K562 (cell line): Measurements from ENCODE around the gene GUCY2D.

ENCODE experiments used
- CAMTA2 ChIP-seq: fragments of 250-450 bp; sonication (Bioruptor Pico); conservative IDR thresholded peaks from 2 replicates; pipeline ENCODE4 v1.5.1; 2022
- CEBPB ChIP-seq: fragments of 450-650 bp; IDR thresholded peaks from 2 replicates; pipeline ENCODE4 v1.6.1; 2016; ENCODE audit warnings: missing genetic modification characterization, missing compliant biosample characterization
- CEBPG ChIP-seq, 3 experiments: fragments of 200-800 bp in 1 of 3; sonication (Bioruptor generic) in 1 of 3; sonication (generic) in 1 of 3; formaldehyde crosslinking in 1 of 3; IDR thresholded peaks in 2 of 3; conservative IDR thresholded peaks in 1 of 3; 2 replicates each; pipeline versions ENCODE4 v1.6.1 to v1.8.0; 2016 to 2022; ENCODE audit warnings: missing compliant biosample characterization in 2 of 3, missing genetic modification characterization in 2 of 3, mild to moderate bottlenecking in 1 of 3, missing genetic modification reagents in 1 of 3
- DDX20 ChIP-seq: fragments of 450-650 bp; IDR thresholded peaks from 2 replicates; pipeline ENCODE4 v1.6.1; 2016; ENCODE audit warnings: missing genetic modification characterization, low read depth, mild to moderate bottlenecking, missing compliant biosample characterization, moderate library complexity
- DPF2 ChIP-seq: fragments of 450-650 bp; IDR thresholded peaks from 2 replicates; pipeline ENCODE4 v1.6.1; 2016
- EP300 ChIP-seq: IDR thresholded peaks from 2 replicates; pipeline ENCODE4 v1.6.1; 2012; ENCODE audit warnings: low read length, improper control_type of control experiment
- MYNN ChIP-seq, 2 experiments: sonication (generic); formaldehyde crosslinking in 1 of 2; IDR thresholded peaks; 2 replicates each; pipeline versions ENCODE4 v1.5.0 to v1.6.1; 2016 to 2020; ENCODE audit warnings: antibody characterized with exemption in 1 of 2, missing genetic modification reagents in 1 of 2
- SMARCC2 ChIP-seq: fragments of 450-650 bp; IDR thresholded peaks from 2 replicates; pipeline ENCODE4 v1.6.1; 2017; ENCODE audit warnings: antibody characterized with exemption, moderate library complexity, mild to moderate bottlenecking, low read depth
- TAF1 ChIP-seq: IDR thresholded peaks from 2 replicates; pipeline ENCODE4 v1.6.1; 2011; ENCODE audit warnings: mild to moderate bottlenecking, low read length, moderate library complexity; ENCODE audit not compliant: insufficient read depth, control insufficient read depth, severe bottlenecking; ENCODE audit errors: extremely low read depth
- U2AF2 ChIP-seq: fragments of 200-400 bp; formaldehyde crosslinking; optimal IDR thresholded peaks from 2 replicates; pipeline ENCODE3; 2017; ENCODE audit warnings: low read depth, mild to moderate bottlenecking, low read length

DNA sequence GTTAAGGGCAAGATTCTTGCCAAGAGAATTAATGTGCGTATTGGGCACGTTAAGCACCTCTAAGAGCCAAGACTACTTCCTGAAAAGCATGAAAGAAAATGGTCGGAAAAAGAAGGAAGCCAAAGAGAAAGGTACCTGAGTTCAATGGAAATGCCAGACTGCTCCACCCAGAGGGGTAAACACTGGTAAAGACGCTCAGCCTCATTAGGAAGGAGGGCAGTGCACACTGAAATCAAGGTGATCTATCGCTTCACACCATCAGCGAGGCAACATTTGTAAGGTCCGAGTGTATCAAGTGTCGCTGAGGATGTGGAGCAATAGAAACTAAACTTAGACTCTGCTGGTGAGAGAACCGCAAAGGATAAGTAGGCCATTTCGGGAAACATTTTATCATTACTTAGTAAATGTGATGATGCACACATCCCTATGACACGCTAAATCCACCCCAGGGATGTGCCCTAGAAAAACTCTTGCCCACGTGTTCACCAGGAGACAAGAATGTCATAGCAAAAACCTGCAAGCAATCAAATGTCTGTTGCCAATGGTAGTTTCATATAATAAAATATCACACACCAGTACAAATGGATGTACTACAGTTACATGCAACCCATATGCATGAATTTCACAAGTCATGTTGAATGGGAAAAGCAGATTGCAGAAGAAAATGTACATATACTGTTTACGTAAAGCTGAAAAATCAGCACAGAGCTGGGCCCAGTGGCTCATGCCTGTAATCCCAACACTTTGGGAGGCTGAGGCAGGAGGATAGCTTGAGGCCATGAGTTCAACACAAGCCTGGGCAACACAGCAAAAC is 46.8 kb upstream of the GUCY2D start:
- no peak for TF ChIP-seq TAF1
- no peak for TF ChIP-seq U2AF2
- no peak for TF ChIP-seq DPF2
- TF ChIP-seq EP300, result no peak
- TF ChIP-seq DDX20 (tag), result no peak
- TF ChIP-seq CEBPG (CRISPR knock-in tag; IDR thresholded peaks at IDR 0.05), result no peak
- no peak for TF ChIP-seq CEBPG (tag; conservative IDR thresholded peaks at IDR 0.05 in 1 of 2, IDR thresholded peaks at IDR 0.05 in 1 of 2)
- no peak for TF ChIP-seq SMARCC2
- TF ChIP-seq CEBPB (tag), result no peak
- TF ChIP-seq MYNN (IDR thresholded peaks at IDR 0.05), result no peak
- TF ChIP-seq MYNN (CRISPR knock-in tag; IDR thresholded peaks at IDR 0.05), result no peak
- TF ChIP-seq CAMTA2 (CRISPR knock-in tag), result no peak
